Measurements from ENCODE around the gene MEAK7.

DNA sequence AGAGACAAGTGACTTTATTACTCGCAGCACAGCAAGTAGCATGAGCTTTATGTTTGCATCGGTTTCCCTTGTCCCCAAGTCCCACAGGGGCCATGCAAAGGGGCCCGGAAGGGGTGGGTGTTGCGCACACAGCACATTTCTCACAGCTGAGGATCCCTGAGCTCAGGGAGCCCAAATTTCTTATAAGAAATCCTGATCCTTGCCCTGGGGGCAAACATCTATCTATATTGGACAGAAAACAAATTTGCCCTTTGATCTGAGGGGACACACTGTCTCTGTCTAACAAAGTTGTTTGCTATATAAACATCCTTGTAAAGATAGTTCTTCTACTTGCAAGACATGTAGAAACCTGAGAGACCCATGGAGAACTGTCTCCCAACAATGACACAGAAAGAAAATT lies 35.7 kb upstream of the MEAK7 start:
- no peak for TF ChIP-seq POLR2A (IDR thresholded peaks at IDR 0.05; ENCODE audit: low read length)
- TF ChIP-seq GATA1 (IDR thresholded peaks at IDR 0.05; ENCODE audit: low read depth, low read length): no peak
